Fibroblast of villous mesenchyme (primary cell): Measurements from ENCODE around the gene FIBCD1. TPM values are rescaled to one million over a fixed set of nuclear protein-coding genes. Genes with fewer than 3 reads are reported as not detected.

Experiments
- DNase-seq: peaks from one replicate; pipeline ENCODE4 v3.0.0-alpha.2; 2010; ENCODE audit warnings: low read depth
- H3K4me3 ChIP-seq: 2 replicates; pipeline ENCODE4 v1.5.1; 2011; ENCODE audit warnings: low read depth, mild to moderate bottlenecking, low read length
- total RNA-seq: library from RNA; depleted of rRNA; stranded (reverse); fragments of >200 nt; gene quantifications from 2 replicates; pipeline ENCODE4 v1.2.3, GENCODE V29; 2012
- TF ChIP-seq, protein P1 (sequence below): IDR thresholded peaks from 2 replicates; pipeline ENCODE4 v1.5.1; 2012; ENCODE audit warnings: low read depth, mild to moderate bottlenecking, low read length; ENCODE audit not compliant: insufficient read depth

The FIBCD1 gene
- total RNA-seq, 1 donor = 4.3 TPM

DNA sequence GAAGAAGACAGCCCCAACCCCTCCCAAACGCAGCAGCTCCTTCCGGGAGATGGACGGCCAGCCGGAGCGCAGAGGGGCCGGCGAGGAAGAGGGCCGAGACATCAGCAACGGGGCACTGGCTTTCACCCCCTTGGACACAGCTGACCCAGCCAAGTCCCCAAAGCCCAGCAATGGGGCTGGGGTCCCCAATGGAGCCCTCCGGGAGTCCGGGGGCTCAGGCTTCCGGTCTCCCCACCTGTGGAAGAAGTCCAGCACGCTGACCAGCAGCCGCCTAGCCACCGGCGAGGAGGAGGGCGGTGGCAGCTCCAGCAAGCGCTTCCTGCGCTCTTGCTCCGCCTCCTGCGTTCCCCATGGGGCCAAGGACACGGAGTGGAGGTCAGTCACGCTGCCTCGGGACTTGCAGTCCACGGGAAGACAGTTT, 54.9 kb downstream of the FIBCD1 start:
- DNase-seq = no peak
- no peak overlapping the region for H3K4me3 ChIP-seq
- TF ChIP-seq, protein P1, sequence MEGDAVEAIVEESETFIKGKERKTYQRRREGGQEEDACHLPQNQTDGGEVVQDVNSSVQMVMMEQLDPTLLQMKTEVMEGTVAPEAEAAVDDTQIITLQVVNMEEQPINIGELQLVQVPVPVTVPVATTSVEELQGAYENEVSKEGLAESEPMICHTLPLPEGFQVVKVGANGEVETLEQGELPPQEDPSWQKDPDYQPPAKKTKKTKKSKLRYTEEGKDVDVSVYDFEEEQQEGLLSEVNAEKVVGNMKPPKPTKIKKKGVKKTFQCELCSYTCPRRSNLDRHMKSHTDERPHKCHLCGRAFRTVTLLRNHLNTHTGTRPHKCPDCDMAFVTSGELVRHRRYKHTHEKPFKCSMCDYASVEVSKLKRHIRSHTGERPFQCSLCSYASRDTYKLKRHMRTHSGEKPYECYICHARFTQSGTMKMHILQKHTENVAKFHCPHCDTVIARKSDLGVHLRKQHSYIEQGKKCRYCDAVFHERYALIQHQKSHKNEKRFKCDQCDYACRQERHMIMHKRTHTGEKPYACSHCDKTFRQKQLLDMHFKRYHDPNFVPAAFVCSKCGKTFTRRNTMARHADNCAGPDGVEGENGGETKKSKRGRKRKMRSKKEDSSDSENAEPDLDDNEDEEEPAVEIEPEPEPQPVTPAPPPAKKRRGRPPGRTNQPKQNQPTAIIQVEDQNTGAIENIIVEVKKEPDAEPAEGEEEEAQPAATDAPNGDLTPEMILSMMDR = no peak

DNA sequence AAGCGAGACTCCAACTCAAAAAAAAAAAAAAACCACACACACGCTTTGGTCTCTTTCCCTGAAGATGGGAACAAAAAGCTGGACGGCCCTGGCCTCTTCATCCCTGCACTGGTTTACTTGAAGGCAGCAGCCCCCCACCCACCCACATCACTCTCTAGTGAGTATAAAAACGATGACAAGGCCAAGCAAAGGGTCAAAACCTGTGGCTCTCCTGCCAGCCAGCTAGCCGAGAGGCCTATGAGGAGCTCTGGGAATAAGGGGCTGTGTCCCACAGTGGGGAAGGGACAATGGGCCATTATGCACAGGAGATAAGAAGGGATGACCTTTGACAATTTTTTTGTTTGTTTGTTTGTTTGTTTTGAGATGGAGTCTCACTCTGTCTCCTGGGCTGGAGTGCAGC, 55.6 kb downstream of the FIBCD1 start:
- DNase-seq = no peak
- TF ChIP-seq, protein P1 = no peak
- no peak overlapping the region for H3K4me3 ChIP-seq

DNA sequence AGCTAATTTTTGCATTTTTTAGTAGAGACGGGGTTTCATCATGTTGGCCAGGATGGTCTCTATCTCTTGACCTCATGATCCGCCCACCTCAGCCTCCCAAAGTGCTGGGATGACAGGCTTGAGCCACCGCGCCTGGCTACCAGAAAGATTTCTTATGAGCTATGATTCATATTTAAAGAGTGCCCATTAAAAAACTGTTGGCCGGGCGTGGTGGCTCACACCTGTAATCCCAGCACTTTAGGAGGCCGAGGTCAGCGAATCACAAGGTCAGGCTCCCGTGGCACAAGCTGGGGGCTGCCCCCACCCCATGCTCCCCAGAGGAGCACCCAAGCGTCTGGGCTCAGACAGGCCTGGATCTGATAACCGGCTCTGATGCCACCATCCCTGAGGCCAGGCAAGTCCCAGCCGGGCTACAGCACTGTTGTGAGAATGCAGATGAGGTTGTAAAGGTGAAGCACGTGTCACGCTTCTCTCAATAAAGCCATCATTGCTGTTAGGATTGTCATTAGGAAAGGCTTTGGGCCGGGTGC, 56.3 kb downstream of the FIBCD1 start:
- no peak for DNase-seq
- no peak overlapping the region for H3K4me3 ChIP-seq
- TF ChIP-seq, protein P1 = no peak

GRCh38 chr9:130881516-130881915, 57.5 kb downstream of the FIBCD1 start:
- no peak for DNase-seq
- TF ChIP-seq, protein P1 = no peak
- no peak overlapping the region for H3K4me3 ChIP-seq

GRCh38 chr9:130880599-130881220, 58.3 kb downstream of the FIBCD1 start:
- DNase-seq = no peak
- no peak overlapping the region for H3K4me3 ChIP-seq
- TF ChIP-seq, protein P1 = no peak

DNA sequence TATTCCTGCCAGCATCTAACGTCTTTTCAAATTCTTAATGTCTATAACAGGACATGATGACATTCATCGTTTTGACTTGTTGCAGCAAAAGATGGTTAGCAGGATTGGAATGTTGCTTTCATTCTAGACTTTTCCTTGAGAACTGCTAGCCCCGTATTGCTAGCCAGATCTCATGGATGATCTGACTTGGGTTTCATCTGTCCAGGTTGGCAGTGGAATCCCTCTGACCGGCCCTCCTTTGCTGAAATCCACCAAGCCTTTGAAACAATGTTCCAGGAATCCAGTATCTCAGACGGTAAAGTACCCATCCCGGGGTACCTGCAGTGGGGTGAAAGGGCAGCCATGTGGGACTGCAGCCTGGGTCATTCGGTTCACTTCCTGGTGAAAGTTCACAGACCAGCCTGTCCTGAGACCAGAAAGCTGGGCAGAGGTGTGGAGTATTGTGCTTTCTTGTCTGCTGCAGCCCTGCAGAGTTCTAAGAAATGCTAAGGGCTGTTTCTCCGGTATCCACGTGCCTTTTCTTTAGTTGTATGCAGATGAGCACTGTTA, 59.1 kb downstream of the FIBCD1 start:
- no peak overlapping the region for H3K4me3 ChIP-seq
- TF ChIP-seq, protein P1 = no peak
- no peak for DNase-seq
